Measurements from ENCODE around the gene VRK1.

Gene VRK1

DNA sequence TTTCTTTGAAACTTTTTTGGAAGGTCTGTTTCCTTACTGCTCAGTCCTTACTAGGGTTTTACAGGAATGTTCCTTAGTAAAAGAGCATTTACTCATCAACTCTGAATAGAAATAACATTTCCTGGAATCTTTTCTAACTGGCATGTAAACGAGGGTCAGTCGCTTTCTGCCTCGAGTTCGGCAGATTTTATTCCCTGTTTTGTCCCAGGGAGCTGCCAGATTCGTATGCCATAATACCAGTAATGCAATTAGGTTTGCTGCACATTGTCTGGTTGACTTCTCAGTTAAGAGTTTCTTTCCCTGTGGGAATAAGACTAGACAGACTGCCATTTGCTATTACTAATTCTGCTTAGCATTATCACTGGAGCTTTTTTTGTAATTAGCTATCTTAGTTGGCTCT is 91.9 kb downstream of the VRK1 start:
- DNase-seq: no peak

DNA sequence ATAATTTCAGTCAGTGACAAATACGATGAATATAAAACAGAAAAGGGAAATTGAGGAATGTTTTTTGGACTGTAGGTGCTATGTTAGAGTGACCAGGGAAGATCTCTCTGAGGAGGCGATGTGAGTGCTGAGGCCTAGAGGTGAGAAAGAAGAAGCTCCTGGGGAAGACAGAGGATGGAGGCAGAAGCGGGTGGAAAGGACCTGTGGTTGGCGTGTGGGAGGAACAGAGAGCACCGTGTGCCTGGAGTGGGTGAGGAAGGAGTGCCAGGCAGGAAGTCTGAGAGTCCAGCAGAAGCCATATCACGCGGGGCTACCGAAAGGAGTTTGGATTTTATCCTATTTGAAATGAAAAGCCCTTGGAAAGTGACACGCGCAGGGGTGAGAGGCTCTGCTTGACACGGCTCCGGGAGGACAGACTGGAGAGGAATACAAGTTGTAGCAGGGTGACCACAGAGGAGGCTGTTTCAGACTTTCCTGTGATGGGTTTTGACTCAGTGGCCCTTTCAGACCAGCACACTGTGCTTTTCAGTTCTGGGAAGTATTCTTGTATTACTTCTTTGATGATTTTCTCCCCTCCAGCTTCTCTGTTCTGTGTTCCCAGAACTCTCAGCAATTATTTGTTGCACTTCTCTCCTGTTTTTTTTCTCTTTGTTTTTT is 96.9 kb downstream of the VRK1 start:
- peak; percentile 26 to 28 for DNase-seq

GRCh38 chr14:96894966-96895365 is 97.8 kb downstream of the VRK1 start:
- no peak for DNase-seq

GRCh38 chr14:96895658-96896271 is 98.6 kb downstream of the VRK1 start:
- no peak for DNase-seq

GRCh38 chr14:96897184-96897583 is 100.0 kb downstream of the VRK1 start:
- DNase-seq: no peak

GRCh38 chr14:96901227-96901626 is 104.0 kb downstream of the VRK1 start:
- no peak for DNase-seq

DNA sequence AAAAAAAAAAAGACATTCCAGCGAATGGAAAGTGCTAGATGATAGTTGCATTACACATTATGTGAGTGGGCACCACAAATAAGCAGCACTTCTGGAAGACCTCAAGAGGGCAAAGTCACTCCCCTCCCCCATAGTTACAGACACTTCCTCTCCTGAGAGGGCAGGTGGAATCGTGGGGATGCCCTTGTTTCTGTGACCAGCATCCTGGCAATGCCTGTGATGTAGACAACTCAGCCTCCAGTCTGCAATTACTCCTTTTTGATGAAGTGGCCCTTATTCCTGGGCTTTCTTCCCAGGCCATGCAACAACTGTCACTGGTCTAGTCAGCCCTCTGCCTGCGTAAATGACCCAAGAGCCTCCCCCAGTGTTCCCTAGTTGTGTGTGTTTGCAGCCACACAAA is 104.8 kb downstream of the VRK1 start:
- no peak for DNase-seq

DNA sequence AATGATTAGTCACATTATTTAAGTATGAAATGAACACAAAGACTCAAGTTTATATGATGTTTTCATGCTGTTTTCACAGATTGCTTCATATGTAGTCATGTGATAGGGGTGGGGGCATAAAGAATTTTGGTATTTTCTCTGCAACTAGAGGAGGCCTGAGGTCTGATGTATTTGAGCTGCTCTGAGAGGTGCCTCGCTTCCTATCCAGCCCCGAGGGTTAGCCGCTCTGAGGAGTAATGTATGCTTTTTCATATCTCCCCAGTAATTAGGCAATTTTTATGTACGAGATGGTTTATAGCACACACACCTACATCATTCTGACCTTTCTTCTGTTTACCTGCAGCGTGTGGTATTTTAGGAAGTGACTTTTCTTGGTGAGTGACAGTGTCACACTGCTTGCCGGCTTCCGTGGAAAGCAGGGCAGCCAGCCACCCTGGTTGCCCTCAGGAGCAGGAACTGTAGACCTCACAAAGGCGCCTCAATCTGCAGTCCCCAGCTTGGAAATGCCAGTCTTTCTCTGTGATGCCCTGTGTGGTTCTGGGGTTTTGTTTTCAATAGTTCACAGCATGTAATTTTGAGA is 106.4 kb downstream of the VRK1 start:
- DNase-seq: no peak

DNA sequence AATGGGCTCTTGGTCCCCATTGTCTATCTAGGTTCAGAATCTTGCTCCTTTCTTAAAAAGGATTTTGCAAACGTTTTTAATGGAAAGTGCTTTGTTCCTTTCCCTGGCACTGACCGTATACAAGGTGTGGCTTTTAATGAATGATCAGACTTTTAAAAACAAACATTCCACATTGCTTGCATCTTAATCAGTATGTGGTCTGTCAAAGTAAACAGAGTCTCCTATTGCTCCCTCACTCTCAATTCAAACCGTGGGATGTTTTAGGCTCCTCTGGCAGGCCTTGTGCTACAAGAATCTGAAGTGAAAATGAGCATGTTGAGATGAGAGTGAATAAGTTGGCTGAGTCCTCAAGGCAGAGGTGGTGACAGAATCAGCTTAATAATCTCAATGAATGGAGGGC is 107.0 kb downstream of the VRK1 start:
- DNase-seq: no peak

GRCh38 chr14:96905065-96905464 is 107.9 kb downstream of the VRK1 start:
- no peak for DNase-seq

DNA sequence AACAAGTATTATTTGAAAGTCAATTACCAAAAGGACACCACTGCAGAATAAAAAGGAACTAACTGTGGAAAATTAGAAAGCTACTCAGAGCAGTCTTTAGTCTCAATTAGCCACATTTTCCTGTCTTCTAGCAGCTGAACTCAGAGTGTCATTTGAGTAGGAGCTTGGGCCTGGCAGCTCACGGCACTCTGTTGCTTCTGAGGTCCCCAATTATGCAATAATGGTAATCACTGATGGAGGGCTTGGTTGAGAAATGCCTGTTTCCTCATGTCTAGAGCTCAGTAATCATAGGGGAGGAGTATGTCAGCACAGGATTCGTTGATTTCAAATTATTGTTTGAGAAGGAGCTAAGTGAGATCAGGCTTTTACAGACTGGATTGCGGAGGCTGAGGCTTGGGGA is 108.6 kb downstream of the VRK1 start:
- DNase-seq: no peak

DNA sequence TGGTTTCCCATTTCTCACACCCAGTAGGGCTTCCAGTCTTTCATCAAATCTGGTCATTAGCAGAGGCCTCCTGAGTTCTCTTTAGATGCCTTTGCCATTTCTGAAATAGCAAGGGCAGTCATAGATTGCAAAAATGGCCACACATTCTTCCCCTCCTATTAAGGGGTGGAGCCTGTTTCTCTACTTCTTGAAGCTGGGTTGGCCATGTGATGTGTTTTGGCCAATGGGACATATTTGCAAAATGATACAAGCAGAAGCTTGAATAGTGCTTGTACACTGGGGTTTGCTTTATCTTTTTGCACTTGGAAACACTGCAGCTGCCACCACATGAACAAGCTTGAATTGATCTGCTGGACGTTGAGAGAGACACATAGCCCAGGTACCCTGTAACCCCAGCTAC is 109.3 kb downstream of the VRK1 start:
- DNase-seq: no peak

- no peak for DNase-seq
These were observed 112.7 kb downstream of the VRK1 start for GRCh38 chr14:96909841-96910364.

- DNase-seq: peak in 1 of 2 experiments; percentile 20
These were observed 114.4 kb downstream of the VRK1 start for GRCh38 chr14:96911499-96912149.

DNA sequence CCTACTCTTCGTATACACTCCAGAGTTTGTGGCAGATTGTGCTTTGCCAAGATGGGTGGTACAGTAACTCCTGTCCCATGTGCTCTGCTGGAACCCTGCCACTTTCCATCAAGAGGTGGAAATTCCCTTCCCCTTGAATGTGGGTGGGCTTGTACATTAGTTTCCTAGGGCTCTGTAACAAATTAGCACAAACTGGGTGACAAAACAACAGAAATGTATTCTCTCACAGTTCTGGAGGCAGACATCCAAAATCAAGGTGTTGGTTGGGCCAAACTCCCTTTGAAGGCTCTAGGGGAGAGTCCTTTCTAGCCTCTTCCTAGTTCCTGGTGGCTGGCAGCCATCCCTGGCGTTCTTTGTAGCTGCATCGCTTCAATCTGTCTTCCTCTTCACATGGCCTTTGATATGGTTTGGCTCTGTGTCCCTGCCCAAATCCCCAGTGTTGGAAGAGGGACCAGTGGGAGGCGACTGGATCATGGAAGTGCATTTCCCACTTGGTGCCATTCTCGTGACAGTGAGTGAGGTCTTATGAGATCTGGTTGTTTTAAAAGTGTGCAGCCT is 117.5 kb downstream of the VRK1 start:
- DNase-seq: no peak

DNA sequence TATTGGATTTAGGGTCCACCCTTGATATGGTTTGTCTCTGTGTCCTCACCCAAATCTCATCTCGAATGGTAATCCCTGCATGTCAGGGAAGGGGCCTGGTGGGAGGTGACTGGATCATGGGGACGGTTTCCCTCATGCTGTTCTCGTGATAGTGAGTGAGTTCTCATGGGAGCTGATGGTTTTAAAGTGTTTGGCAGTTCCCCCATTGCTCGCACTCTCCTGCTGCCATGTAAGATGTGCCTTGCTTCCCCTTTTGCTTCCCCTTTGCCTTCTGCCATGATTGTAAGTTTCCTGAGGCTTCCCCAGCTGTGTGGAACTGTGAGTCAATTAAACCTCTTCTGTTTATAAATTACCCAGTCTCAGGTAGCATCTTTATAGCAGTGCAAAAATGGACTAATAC is 118.3 kb downstream of the VRK1 start:
- DNase-seq: no peak

DNA sequence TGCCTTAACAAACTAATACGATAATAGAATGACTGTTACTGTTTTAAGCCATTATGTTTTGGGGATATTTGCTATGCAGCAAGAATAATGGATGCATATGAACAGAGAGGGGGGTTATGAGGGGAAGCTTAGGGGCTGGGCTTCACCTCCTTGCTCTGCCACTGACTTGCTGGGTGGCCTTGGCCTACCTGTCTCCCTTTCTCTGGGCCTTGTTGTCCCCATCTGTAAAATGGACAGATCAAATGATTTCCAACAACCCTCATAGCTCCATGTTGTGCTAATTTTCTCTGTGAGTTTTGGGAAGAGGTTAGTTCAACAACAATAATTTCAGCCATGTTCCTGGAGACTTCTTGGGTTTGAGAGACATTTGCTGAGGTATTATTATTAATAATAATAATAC is 119.6 kb downstream of the VRK1 start:
- no peak for DNase-seq

GRCh38 chr14:96917442-96917963 is 120.3 kb downstream of the VRK1 start:
- no peak for DNase-seq

- DNase-seq: no peak
These were observed 122.8 kb downstream of the VRK1 start for GRCh38 chr14:96920023-96920422.

GRCh38 chr14:96920820-96921219 is 123.6 kb downstream of the VRK1 start:
- no peak for DNase-seq

DNA sequence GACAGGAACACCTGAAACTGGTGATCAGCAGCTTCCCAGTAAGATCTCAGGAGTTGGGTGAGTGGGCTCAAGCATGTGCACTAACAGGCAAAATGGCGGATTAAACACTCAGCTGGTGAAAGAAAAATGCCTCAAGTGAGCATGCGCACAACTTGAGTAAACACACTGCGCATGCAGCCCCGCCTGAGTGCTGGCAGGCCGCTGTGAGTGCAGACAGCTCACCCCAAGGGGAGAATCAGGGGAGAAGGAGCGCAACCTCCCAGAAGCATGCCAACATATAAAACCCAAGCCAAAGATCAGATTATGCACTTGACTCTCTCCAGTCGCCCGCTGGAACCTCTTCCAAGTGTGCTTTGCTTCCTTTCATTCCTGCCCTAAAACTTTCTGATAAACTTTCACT is 125.8 kb downstream of the VRK1 start:
- no peak for DNase-seq

DNA sequence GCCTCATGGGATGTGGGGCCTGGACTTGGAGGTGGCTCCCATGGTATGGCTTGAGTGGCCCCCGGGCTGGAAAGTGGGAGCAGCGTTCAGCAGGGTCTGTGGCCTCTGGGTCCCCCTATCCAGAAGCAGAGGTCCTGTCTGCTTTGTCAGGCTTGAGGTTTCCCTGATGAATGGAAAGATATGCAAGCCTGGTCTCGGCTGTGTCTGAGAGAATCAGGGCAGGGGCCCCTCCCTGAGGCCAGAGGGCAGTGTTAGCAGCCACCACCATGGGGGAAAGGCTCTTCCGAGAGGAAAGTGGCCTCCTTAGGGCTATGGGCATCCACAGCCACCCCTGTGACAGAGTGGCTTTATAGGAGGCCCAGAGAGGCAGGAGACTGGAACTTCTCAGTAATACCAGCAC is 128.2 kb downstream of the VRK1 start:
- DNase-seq: no peak

DNA sequence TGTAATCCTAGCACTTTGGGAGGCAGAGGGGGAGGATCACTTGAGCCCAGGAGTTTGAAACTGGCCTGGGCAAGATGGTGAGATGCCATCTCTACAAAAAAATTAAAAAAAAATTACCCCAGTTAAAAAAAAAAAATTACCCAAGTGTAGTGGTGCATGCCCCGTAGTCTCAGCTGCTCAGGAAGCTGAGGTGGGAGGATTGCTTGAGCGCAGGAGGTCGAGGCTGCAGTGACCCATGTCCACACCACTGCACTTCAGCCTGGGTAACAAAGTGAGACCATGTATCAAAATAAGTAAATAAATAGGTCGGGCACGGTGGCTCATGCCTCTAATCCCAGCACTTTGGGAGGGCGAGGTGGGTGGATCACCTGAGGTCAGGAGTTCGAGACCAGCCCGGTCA is 128.8 kb downstream of the VRK1 start:
- no peak for DNase-seq
